DMS114 treated with DMSO at 0.1 percent for 48 hours (cell line): ENCODE results near the gene NDUFB7.
"Not testable (repeated sequence)": the region's sequence is repeated elsewhere in the genome, so short reads cannot be mapped to it uniquely, and the experiment has no call there.

Experiments used
- DNase-seq: peaks from one replicate; lab custom pipeline; 2025; ENCODE audit not compliant: unreplicated experiment; lab: John Stamatoyannopoulos, UW

NDUFB7 gene

DNA sequence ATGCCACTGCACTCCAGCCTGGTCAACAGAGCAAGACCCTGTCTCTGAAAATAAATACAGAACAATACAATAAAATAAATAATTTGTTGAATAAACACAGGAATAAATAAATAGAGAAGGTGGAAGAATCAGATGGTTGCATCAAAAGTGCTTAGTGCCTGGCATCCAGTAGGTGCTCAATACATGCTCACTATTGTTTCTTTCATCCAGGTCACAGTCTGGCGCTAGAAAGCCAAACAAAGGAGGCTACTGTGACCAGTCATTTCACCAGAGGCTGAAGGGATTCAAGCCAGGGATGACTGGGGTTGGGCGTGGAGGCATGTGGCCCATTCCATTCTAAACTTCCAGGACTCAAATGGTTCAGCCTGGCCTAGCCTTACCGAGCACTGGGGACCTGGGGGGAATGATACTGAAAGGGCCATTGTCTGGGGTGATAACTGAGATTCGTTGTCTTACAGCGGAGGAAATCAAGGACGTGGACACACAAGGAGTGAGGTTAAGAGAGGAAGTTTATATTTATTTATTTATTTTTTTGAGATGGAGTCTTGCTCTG lies 3.6 kb upstream of the NDUFB7 start:
- no peak for DNase-seq

DNA sequence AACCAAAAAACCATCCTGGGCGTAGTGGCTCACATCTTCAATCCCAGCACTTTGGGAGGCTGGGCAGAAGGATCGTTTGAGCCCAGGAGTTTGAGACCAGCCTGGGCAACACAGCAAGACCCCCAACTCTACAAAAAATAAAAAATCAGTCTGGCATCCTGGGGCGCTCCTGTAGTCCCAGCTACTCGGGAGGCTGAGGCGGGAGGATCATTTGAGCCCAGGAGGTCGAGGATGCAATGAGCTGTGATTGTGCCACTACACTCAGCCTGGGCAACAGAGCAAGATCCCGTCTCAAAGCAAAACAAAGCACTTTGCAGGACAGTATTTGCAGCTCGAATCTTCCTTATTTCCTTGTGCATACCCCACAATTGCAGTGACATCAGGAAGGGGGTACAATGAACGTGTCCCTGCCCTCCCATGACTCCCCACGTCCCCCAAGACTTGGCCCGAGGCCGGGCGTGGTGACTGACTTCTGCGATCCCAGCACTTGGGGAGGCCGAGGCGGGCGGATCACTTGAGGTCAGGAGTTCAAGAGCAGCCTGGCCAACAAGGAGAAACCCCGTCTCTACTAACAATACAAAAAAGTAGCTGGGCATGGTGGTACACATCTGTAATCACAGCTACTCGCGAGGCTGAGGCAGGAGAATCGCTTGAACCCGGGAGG lies 870 bp downstream of the NDUFB7 start:
- DNase-seq: no peak

DNA sequence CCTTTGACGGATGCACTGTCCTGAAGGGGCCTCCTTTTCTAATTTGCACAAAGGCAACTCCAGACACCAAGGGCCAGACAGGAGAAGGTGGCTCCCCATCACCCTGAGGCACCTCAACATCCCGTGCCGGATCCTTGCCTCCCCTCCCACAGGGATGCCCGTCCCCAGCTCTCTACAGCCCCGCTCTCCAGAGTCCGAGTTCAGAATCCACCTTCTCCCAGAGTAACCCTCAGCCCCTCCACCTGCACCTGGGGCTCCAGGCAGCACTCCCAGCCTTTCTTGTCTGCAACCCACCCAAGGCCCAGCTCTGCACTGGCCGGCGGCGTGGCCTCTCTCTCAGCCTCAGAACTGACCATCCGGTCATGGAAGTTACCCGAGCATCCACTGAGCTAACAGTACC lies 4.8 kb downstream of the NDUFB7 start:
- no peak for DNase-seq

DNA sequence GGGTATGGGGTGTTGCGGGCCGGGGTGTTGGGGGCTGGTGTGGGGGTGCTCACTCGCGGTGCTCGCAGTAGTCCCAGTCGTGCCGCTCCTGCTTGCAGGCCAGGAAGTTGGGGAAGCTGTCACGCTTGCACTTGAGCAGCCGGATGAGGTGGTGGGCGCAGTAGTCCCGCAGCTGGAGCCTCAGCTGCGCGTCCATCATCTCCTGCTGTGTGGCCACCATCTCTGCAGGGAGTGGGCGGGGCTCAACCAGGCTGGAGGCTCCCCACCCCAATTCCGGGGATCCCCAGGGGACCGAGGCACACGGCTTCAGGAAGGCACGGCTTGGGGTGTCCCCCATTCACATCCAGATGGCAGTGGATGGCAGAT lies 5.2 kb downstream of the NDUFB7 start:
- DNase-seq: no peak

DNA sequence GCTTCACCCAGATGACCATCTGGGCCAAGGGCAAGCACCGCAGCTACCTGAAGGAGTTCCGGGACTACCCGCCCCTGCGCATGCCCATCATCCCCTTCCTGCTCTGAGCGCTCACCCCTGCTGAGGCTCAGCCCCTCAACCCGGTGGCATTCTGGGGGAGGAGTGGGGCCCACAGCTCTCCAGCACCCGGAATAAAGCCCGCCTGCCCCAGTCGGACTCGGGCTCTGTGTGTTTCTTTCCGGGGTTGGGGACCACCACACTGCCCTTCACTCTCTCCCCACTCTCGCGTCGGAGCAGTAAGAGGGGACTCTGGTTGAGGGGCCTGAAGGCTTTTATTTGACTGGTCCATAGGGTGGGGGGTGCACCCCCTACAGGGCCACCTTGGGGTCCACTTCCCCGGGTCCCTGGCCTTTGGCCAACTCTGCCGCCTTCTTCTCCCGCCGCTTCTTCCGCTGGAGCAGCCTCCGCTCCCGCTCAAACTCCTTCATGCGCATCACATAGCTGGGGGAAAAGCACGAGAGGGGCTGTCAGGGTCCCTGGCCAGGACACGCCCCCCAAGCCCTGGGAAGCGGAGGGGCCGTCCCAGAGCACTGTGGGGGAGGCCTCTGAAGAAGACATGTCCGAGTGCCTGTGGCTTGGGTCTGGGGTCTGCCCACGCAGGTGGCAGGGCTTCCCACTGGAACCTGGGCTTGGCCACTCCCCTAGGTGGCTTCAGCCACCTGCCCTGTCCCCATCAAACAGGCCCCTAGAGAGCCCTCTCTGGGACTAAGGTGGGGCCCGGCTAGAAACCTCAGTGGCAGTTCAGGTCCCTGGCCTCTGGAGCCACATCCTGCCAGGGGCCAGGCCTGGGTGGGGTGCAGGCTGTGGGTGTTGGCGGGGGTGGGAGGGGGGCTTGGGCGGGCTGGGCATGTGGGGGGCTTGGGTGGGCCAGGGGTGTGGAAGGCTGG lies 5.8 kb downstream of the NDUFB7 start:
- no peak for DNase-seq

DNA sequence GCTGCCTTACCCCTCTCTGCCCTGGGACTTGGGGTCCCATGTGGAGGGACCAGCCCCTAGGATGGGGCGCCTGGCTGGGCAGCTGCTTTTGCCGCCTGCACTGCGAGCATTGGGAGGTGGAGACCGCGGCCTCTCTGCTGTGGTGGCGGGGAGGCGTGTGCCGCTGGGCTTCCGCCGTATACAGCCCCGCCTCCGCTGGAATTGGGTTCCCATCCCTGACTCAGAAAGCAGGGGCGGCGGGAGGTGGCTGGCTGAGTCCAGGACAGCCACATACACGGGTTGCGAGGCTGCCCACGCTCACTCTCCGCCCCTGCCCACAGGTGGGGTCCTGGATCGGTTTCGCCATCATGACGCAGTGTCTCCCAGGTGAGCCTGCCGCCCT lies 6.6 kb downstream of the NDUFB7 start:
- no peak for DNase-seq

DNA sequence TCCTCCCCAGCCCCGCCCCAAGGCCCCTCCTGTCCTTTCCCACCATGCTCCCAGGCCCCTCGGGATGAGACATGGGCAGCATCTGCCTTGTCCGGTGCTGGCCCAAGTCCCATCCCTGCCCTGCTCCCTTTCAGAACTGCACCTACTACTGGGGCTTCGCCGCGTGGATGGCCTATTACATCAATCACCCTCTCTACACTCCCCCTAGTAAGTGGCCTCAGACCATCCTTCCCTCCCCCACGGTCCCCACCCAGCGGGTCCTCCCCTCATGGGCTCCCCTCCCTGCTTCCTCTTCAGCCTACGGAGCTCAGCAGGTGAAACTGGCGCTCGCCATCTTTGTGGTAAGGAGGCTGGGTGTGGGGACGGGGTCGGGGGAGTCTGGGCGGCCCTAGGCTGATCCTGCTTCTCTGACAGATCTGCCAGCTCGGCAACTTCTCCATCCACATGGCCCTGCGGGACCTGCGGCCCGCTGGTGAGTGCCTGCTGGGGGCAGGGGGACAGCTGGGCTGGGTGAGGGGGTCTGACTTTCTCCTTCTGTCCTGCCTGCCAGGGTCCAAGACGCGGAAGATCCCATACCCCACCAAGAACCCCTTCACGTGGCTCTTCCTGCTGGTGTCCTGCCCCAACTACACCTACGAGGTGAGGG lies 7.1 kb downstream of the NDUFB7 start:
- not testable (repeated sequence) for DNase-seq

DNA sequence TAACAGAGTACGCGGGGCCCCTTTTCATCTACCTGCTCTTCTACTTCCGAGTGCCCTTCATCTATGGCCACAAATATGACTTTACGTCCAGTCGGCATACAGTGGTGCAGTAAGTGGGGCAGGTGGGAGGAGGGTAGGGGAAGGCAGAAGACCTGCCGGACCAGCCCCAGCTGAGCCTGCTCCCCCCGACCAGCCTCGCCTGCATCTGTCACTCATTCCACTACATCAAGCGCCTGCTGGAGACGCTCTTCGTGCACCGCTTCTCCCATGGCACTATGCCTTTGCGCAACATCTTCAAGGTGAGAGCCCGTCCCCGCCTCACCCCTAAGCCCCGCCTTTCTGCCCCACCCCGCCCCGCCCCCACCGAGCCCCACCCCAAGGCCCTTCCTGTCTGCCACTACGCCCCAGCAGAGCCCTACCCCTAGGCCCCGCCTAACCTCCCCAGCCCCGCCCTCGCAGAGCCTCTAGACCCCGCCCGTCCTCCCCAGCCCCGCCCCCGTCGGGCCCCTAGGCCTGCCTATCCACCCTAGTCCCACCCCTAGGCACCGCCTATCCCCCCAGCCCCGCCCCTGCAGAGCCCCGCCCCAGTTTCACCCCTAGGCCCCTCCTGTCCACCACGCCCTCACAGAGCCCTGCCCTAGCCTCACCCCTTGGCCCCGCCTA lies 7.7 kb downstream of the NDUFB7 start:
- DNase-seq: no peak

DNA sequence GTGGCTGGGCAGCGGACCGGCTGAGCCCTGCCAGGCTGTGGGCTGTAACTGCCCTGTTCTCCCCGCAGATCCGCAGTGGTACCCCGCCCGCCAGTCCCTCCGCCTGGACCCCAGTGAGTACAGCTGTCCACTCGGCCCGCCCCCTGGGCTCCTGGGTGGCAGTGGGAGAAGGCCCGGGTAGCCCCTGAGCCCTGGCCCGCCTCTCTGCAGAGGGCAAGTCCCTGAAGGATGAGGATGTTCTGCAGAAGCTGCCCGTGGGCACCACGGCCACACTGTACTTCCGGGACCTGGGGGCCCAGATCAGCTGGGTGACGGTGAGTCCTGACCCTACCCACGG lies 8.3 kb downstream of the NDUFB7 start:
- no peak for DNase-seq

DNA sequence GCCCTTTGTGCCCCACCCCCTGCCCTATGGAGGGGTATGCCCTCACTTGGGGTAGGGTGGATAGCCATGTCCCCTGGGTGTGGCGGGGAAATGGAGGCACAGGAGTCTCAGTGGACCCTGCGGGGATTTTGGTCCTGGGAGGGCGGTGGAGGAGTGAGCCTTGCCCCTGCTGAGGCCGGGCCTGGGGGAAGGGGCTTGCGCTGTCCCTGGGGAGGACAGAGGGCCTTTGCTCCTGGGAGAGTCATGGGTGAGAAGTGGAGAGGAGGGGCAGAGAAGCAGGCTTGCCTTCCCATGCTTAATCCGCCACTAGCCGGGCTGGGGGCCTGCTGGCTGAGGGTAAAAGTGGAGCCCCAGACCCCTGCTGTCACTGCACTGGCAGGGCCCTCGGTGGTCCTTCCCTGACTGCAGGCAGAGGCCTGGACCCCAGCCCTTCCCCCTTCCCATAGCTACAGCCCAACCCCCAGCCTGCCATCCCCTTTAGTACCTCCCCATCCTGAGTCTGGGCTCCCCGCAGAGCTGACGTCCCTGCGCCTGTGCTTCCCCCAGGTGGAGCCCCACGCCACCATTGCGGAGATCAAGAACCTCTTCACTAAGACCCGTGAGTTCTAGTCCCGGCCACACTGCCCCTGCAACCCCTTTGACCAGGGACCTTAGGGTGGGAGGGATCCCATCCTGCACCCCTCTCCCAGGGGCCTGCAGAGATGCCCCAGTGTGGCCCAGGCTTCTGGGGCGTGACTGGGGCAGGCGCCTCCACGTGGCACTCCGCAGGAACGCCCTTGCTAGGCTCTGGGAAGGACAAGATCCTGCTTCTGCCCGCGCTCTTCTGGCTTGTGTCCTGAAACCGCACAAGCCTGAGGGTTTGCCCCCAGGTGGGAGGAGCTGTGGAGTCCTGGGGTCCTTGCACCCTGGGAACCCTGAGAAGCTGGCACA lies 8.9 kb downstream of the NDUFB7 start:
- no peak for DNase-seq

DNA sequence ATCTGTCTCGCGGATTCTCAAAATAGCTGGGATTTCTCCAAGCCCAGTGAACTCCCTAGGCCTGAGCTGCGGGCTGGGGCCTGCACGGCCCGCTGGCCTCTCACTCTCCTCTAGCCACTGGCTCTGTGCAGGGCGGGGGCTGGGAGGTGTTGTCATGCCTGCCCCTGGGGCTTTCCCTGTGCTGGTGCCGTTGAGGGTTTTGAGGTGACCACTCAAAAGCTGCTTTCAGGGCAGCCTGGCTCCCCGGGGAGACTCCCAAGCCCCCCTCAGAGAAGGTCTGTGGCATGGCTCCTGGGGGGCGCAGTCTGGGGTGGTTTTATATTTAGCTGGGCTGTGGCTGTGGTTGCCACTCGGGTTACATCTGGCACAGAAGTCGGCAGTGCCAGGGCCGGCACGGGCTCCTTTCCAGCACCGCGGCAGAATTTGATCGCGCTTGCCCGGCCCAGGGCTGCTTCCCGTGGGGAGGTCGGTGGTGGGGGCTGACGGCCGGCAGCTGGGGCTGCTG lies 10.0 kb downstream of the NDUFB7 start:
- no peak for DNase-seq

DNA sequence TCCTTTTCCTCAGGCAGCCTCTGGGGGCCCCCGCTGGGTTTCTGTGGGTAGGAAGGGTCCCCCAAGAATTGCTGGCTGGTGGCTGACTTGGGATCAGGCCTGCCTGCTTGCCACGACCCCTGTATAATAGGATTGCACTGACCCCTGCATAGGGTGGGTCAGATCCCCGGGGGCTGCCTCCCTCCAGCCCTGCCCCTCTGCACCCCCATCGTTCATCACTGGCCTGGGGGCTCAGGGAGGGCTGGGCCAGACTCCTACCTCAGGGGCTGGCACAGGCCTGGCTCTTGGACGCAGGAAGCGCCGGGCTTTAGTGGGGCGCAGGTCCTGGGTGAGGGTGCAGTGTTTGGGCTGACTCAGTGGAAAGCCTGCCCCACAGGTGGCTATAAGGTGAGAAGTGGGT lies 10.6 kb downstream of the NDUFB7 start:
- DNase-seq: no peak

DNA sequence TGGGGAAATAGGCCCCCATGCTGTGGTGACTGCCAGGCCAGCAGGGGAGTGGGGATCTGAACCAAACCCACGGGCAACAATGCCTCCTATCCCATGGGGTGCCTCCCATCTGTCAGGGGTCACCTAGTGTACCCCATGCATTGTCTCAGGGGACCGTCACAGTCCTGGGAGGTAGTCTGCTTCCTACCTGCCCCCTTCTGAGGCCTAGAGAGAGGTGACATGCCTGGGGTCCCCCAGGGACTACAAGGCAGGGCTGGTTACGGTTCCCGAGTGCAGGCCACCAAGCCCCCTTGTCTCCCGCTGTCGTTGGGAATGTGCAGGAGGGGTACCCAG lies 11.1 kb downstream of the NDUFB7 start:
- DNase-seq: no peak

DNA sequence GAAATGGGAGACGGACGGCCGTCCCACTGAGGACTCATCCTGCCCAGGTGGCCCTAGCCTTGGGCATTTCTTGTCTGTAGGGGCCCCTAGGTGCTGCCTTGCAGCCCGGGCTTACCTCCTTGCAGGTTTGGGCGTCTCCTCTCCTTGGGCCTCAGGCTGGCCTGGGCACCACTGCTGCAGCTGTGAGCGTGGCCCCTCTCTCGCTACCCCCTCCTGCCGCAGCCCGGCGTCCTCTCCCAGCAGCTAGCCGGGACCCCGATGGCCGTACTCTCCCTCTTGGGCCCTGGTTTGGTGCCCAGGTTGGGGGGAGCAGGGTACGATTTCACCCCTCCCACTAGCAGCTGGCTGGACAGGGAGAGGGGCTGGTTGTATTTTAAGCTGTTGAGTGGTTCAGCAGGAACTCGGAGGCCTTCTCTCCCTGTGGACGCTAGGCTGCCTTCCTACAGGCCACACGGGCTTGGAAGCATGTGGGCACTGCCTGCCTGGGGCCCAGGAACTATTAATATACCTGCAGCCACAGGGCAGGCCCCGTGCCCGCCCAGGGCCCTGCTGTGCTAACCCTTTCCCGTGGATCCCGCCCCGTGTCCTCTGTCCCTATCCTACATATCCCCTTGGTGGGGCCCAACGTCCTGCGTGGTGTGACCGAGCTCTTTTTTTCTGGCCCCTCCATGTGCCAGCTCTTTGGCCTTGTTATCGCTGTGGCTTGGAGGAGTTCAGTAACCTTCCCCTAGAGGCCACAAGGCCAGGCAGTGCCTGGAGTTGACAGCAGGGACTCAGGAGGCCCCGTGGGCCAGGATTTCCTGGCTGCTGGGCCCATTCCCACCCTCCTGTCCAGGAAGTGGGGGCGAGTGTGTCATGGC lies 11.7 kb downstream of the NDUFB7 start:
- no peak for DNase-seq

DNA sequence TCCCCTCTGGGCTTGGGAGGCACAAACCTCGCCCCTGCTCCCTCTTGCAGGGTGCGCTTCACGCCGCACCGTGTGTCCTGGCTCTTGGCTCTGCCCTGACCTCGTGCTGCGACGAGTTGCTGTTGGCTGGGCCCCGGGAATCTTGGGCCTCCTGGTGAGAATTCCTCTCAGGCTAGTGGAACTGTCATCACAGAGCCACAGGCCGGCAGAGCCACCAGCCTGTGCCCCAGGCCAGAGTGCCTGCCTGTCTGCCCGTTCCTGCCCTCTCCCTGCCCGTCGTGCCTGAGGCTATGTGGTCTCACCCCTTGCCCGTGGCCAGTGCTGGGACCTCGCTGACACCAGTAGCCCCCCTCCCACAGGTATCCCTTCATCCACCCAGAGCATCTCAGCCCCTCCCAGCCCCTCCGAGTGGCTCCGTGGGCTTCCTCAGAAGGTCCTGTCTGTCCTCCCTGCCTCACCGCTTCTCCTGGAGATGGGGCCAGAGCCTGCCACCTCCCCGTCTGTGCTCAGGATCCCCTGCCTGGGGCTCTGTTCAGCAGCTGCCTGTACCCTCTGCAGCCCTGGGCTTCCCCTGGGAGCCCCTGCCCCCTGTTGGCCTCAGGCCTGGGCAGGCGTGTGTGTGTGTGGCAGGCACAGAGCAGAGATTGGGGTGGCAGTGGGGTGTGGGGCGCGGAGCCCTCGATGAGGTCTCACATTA lies 13.3 kb downstream of the NDUFB7 start:
- no peak for DNase-seq

DNA sequence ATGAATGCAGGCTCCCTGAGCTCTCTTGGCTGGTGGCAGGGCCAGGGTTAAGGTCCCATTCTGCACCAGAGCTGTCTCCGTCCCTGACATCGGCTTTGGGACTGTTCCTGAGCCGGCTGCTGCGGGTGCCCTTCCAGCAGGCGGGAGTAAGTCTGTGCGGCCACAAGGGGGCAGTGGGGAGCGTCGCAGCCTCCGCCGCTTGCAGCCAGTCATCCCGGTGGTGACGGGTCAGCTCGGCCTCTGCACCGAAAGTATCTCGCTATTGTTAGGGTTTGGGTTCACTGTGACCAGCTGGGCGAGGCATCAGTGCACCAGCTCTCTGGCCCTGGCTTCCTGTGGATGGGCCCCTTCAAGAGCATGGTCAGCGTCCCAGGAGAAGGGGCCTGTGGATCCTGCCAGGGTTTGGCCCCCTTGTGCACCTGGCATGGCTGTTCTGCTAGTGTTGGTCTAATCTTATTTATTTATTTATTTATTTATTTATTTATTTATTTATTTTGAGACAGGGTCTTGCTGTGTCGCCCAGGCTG lies 15.1 kb downstream of the NDUFB7 start:
- peak; percentile 12 for DNase-seq

DNA sequence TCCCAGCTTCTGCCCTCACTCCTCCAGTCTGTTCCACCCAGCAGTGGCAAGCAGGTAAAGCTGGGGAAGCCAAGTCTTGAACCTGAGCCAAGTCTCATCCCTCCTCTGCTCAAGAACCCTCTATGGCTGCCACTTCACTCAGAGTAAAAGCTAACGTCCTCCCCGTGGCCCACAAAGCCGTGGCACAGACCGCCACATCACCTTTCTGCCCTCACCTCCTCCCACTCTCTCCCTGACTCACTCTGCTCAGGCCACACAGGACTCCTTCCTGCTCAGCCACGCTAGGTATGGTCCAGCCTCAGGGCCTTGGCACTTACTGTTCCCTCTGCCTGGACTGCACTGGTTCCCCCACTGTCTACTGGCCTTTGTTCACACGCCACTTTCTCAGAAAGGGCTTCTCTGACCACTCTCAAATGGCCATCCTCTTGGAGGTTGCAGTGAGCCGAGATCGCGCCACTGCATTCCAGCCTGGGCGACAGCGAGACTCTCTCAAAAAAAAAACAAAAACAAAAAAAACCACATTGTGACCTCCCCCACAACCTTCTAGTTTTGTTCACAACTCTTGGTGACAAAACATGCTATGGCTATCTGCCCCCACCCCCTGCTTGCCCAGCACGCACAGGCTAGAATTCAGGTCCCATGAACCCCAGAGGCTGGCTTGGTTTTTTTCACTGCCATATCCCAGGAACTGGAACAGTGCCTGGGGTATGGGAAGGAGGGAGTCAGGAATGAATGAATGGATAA lies 15.8 kb downstream of the NDUFB7 start:
- no peak for DNase-seq

DNA sequence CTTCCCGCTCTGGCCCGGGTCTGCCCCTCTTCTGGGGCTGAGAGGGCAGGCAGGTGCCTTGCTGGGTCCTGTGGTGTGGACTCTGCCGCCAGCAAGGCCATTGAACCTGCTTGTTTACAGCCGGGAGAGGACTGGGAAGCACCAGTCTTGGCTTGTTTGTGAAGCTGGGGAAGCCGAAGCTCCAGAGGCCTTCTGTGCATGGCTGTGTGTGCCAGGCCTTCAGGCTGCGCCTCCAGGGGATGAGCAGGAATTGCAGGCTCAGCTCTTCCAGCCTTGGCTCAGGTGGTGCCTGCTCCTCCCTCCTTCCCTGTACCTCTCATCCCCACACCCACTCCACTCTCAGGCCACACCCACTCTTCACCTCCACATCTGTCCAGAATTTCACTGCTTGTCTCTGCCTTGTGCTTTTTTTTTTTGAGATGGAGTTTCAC lies 17.5 kb downstream of the NDUFB7 start:
- DNase-seq: no peak
